ENCODE data around the gene TMPRSS11D.

GRCh38 chr4:67877086-67877485 lies 6.7 kb downstream of the TMPRSS11D start:
- TF ChIP-seq CTCF (IDR thresholded peaks at IDR 0.05; ENCODE audit: insufficient read depth, low read length) (no peak), REST (IDR thresholded peaks at IDR 0.05; ENCODE audit: insufficient replicate concordance, low read depth) (no peak), POLR2AphosphoS5 (IDR thresholded peaks at IDR 0.05; ENCODE audit: low read depth) (no peak), GABPA (IDR thresholded peaks at IDR 0.05; ENCODE audit: low read depth) (no peak), SPI1 (IDR thresholded peaks at IDR 0.05; ENCODE audit: borderline replicate concordance, low read depth) (no peak)

Data from HL-60 (cell line).